ENCODE measurements around the gene IBA57. TPM values are rescaled to one million over a fixed set of nuclear protein-coding genes. Genes with fewer than 3 reads are reported as not detected.

Gene IBA57
- total and polyA plus RNA-seq, 3 donors from 2014 or later: 16.0 to 23.2 (median 21.0) TPM

- Histone ChIP-seq H3K27me3 (no peaks in the 10 kb centered on the region), H3K27ac (peak within 1 kb of the TSS; percentile 91 to 93), H3K36me3 (ENCODE audit: low read depth, missing control alignments) (no peaks in the 10 kb centered on the region), H3K4me3 (peak within 1 kb of the TSS in 1 of 2 donors; percentile 31), H3K9me3 (no peaks in the 10 kb centered on the region), H3K4me1 (peaks cover 70% of the 10 kb centered on the region)
- WGBS, 2 donors: 31 to 70% methylated on average over 3 to 17 of the region's 17 CpGs
- TF ChIP-seq POLR2A (IDR thresholded peaks at IDR 0.05): no peak
- no peak for TF ChIP-seq CTCF (IDR thresholded peaks at IDR 0.05)
- no peak for DNase-seq
- intact Hi-C loops (cut with DNase I; ENCODE audit: low total_unique reads): no loop called here
These were observed 16.0 kb upstream of the IBA57 start, which contains the start of gene GJC2 for GRCh38 chr1:228149406-228150119. GJC2 (plus strand) TSS chr1:228149930; CDS start chr1:228157759, 7,829 bp downstream.

- Histone ChIP-seq H3K27me3 (no peaks in the 10 kb centered on the region), H3K4me1 (peaks cover 67% of the 10 kb centered on the region), H3K4me3 (peak overlapping the region in 1 of 2 donors; percentile 31), H3K27ac (peak overlapping the region; percentile 91 to 93), H3K36me3 (ENCODE audit: low read depth, missing control alignments) (no peaks in the 10 kb centered on the region), H3K9me3 (no peaks in the 10 kb centered on the region)
- WGBS, 2 donors: 38 to 81% methylated on average over 5 to 7 of the region's 7 CpGs
- TF ChIP-seq POLR2A (IDR thresholded peaks at IDR 0.05): no peak
- no peak for TF ChIP-seq CTCF (IDR thresholded peaks at IDR 0.05)
- DNase-seq: no peak
- intact Hi-C loops (cut with DNase I; ENCODE audit: low total_unique reads): no loop called here
These were observed 15.5 kb upstream of the IBA57 start for GRCh38 chr1:228150120-228150460.

- H3K4me1 ChIP-seq: peaks cover 63% of the 10 kb centered on the region
- H3K27ac ChIP-seq: peak overlapping the region; percentile 91 to 93
- TF ChIP-seq POLR2A (IDR thresholded peaks at IDR 0.05) (no peak), CTCF (IDR thresholded peaks at IDR 0.05) (no peak)
- peak; percentile 80 for DNase-seq
- H3K36me3 ChIP-seq (ENCODE audit: low read depth, missing control alignments): no peaks in the 10 kb centered on the region
- 13 to 37% methylated on average over 6 to 12 of the region's 17 CpGs for WGBS, 2 donors
- intact Hi-C loops (cut with DNase I; ENCODE audit: low total_unique reads): no loop called here
- no peaks in the 10 kb centered on the region for H3K27me3 ChIP-seq
- H3K4me3 ChIP-seq: peak overlapping the region in 1 of 2 donors; percentile 31
- no peaks in the 10 kb centered on the region for H3K9me3 ChIP-seq
These were observed 15.0 kb upstream of the IBA57 start for GRCh38 chr1:228150461-228151179.

GRCh38 chr1:228151180-228151925, 14.3 kb upstream of the IBA57 start:
- Histone ChIP-seq H3K9me3 (no peaks in the 10 kb centered on the region), H3K27ac (peak overlapping the region; percentile 91 to 93), H3K4me1 (peaks cover 55% of the 10 kb centered on the region), H3K27me3 (no peaks in the 10 kb centered on the region), H3K36me3 (ENCODE audit: low read depth, missing control alignments) (no peaks in the 10 kb centered on the region), H3K4me3 (peak overlapping the region in 1 of 2 donors; percentile 31)
- TF ChIP-seq POLR2A (IDR thresholded peaks at IDR 0.05): no peak
- TF ChIP-seq CTCF (IDR thresholded peaks at IDR 0.05): no peak
- intact Hi-C loops (cut with DNase I; ENCODE audit: low total_unique reads): no loop called here
- no peak for DNase-seq
- 55 to 62% methylated on average over 8 to 11 of the region's 12 CpGs for WGBS, 2 donors
